Epithelial cell of proximal tubule (primary cell): Measurements from ENCODE around the gene PIANP. TPM values are rescaled to one million over a fixed set of nuclear protein-coding genes. Genes with fewer than 3 reads are reported as not detected.
"Not testable (repeated sequence)": the region's sequence is repeated elsewhere in the genome, so short reads cannot be mapped to it uniquely, and the experiment has no call there.

Experiments
- DNase-seq: peaks from one replicate; pipeline ENCODE4 v3.0.0-alpha.2; 2011; ENCODE audit warnings: low read depth
- H3K4me3 ChIP-seq: 2 replicates; pipeline ENCODE4 v1.5.1; 2011; ENCODE audit warnings: low read depth, mild to moderate bottlenecking, low read length
- CTCF ChIP-seq: conservative IDR thresholded peaks from 2 replicates; pipeline ENCODE4 v1.5.1; 2012; ENCODE audit warnings: low read depth, mild to moderate bottlenecking, low read length
- total RNA-seq: library from RNA; depleted of rRNA; stranded (reverse); fragments of >200 nt; gene quantifications from 2 replicates; pipeline ENCODE4 v1.2.3, GENCODE V29; 2015

The PIANP gene
- total RNA-seq, 1 donor from 2014 or later: 0.06 TPM

- peak; percentile 87 for DNase-seq
- TF ChIP-seq CTCF: no peak
Observed at GRCh38 chr12:6723607-6724408, 23.2 kb upstream of the PIANP start, which contains the start of gene COPS7A. Gene COPS7A (plus strand): TSS chr12:6724046. CDS start chr12:6724657, 611 bp downstream.

GRCh38 chr12:6722863-6723262, 22.2 kb upstream of the PIANP start:
- TF ChIP-seq CTCF: no peak
- H3K4me3 ChIP-seq: no peak overlapping the region
- DNase-seq: no peak

More at GRCh38 chr12:6723607-6724408, 23.2 kb upstream of the PIANP start, which contains the start of gene COPS7A:
- peak within 1 kb of the TSS; percentile 71 for H3K4me3 ChIP-seq

- H3K4me3 ChIP-seq: no peak overlapping the region
- no peak for TF ChIP-seq CTCF
- no peak for DNase-seq
Observed at GRCh38 chr12:6716874-6717437, 16.3 kb upstream of the PIANP start.

- not testable (repeated sequence) for H3K4me3 ChIP-seq, DNase-seq
Observed at GRCh38 chr12:6716031-6716873, 15.6 kb upstream of the PIANP start.

GRCh38 chr12:6708960-6709394, 8.4 kb upstream of the PIANP start:
- TF ChIP-seq CTCF: no peak

GRCh38 chr12:6708351-6708750, 7.7 kb upstream of the PIANP start:
- not testable (repeated sequence) for DNase-seq, H3K4me3 ChIP-seq

More at GRCh38 chr12:6708960-6709394, 8.4 kb upstream of the PIANP start:
- DNase-seq: no peak
- H3K4me3 ChIP-seq: no peak overlapping the region

GRCh38 chr12:6703631-6704030, 3.0 kb upstream of the PIANP start:
- no peak for TF ChIP-seq CTCF
- DNase-seq: no peak

More at GRCh38 chr12:6703631-6704030, 3.0 kb upstream of the PIANP start:
- H3K4me3 ChIP-seq: no peak overlapping the region
